HG03521 (cell line): ENCODE data around the gene CCDC158.
"Not testable (repeated sequence)": the region's sequence is repeated elsewhere in the genome, so short reads cannot be mapped to it uniquely, and the experiment has no call there.

Experiments used
- ATAC-seq: cut with Tn5 transposase; IDR thresholded peaks from one replicate; pipeline ENCODE4 v1.9.1; 2021; ENCODE audit warnings: mild to moderate bottlenecking, moderate library complexity; ENCODE audit not compliant: unreplicated experiment

CCDC158 gene

DNA sequence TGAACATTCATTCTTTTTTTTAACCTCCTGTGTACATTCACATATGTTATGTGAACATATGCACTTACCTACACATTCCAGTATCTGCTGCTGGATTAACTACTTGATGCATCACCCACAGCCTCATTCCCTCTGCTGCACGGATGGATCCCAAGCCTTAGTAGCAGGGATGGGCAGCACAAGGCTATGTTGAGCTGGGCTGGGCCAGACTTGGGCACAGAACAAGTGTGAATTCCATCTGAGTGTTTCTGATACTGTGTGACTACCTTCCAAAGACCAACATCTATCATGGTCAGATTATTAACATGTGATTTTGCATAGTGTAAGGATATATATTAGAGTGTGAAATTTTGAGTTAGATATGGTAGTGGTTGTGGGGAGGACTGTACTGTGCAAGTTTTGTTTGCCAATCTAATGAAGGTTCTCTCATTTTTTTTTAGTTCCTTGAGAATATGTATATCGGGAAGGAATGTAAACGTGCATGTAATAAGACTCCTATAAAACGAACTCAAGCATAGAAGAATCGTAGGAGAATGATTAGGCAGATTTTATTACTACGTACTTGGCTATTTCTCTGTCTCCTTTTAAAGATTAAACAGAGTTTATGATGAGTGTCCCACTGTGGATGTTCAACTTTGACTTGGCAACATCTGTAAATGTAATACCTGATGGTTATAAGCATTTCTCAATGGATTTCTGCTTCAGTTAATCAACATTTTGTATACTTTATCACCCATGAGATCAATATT is 137.8 kb downstream of the CCDC158 start:
- ATAC-seq = no peak

- not testable (repeated sequence) for ATAC-seq
These were observed 139.3 kb downstream of the CCDC158 start for GRCh38 chr4:76281594-76281993.

DNA sequence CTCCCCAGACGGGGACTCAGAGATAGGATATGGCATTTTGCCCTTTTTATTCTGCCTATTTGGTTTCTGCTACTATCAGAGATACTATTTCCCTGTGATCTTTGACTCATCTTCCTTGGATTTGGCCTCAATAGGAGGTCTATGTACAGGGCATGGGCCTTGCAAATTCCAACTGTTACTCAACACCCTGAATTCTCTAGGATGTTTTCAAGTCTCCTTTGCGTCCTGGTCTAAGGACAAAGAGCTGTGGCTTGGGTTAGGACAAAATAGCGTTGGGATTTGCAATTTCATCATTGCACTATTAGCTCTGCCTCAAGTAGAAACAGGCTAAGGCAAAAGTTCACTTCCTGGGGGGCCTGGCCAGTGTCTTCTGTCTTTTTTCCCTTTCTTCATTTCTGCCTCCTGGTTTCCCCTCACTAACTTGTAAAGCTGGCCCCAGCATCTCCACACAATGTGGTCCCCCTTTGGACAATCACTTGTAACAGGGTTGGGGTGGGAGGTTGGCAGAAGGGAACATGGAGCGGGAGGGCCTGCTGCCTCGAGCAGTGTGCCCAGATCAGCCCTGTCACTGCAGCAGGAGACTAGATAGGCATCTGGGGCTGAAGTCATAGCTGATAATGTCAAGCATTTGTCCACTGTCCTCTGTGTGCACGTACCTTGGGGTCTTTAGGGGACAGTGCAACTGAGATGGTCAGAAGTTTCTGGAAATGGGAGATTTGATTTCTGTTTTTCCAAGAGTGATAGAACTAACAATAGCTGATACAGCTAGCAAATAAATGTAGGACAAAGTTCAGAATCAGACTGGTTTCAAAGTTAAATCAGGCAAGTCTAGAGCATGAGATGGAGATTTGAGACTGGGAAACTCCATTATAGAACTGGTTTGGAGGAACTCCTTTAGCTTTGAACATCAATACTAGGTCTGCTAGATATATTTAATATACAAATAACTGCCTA is 140.2 kb downstream of the CCDC158 start:
- ATAC-seq = no peak

DNA sequence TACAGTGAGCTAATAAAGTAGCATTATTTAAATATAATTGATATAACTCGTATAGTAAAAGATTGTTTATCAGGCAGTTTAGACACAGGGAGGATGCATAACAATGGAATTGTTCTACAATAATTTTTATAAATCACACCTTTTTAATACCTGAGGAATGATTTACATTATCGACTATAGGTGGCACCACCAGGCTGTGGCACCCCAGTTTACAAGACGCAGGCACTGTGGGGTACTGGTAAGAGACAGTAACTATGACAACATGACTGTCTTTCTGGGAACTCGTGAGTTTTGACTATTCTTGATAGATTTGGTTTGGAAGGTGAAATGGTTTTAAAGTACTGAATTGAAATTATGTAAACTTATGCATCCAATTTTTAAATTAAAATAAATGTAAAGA is 141.5 kb downstream of the CCDC158 start:
- no peak for ATAC-seq

DNA sequence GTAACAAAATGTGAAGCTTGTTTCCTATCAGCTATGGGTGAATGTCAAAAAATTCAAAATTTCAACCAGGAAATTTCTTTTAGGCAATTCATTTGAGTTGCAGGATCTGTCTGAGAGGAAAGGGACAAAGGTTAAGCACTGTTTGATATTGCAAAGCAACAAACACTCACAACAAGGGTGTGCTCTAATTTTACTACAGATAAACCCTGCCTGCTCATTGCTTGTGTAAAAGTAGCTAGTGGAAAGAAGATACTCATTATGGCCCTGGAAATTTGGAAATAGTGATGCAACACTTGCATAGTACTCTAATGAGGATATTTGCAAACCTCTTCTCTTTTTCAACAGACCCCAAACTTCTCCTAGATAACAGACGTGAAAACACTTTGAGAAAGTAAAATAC is 142.4 kb downstream of the CCDC158 start:
- ATAC-seq = no peak

- no peak for ATAC-seq
These were observed 143.3 kb downstream of the CCDC158 start for GRCh38 chr4:76277667-76278066.

DNA sequence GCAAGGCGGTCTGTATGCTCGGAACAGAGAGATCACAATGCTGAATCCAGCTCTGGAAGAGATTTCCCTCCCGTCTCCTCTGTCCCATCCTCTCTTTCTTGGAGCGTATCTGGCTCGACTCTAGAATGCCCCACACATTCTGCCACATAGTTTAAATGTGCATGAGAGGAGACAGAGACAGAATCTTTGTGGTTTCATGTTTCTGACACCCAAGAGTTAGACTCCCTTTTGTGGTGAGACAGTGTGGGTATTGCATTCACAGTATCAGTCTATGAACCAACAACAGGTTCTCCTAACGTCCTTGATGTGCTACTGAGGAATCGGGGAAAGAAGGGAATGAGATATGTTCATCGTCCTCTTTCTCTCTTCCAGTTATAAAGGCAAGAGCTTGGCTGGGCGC is 144.1 kb downstream of the CCDC158 start:
- ATAC-seq = no peak

GRCh38 chr4:76275486-76276124 is 145.3 kb downstream of the CCDC158 start:
- ATAC-seq = no peak

GRCh38 chr4:76272999-76273398 is 147.9 kb downstream of the CCDC158 start:
- ATAC-seq = no peak

GRCh38 chr4:76272582-76272981 is 148.4 kb downstream of the CCDC158 start:
- no peak for ATAC-seq

DNA sequence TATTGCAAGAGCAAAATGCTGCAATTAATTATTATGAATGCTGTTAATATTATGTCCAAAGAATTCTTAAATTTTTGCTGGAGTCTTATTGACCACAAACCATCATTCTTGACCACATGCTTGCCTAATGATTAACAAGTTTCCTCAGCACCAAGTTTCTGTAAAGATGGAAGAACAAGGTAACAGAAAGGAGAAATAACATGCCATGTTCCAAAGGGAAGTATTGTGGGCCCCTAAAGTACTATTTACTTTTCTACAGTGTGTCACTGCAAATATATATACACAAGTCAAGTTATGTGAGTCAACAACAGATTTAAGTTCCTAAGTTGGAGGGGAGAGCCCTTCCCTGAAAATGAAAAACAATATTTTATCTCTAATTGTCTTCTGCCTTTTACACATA is 148.9 kb downstream of the CCDC158 start:
- ATAC-seq = no peak

DNA sequence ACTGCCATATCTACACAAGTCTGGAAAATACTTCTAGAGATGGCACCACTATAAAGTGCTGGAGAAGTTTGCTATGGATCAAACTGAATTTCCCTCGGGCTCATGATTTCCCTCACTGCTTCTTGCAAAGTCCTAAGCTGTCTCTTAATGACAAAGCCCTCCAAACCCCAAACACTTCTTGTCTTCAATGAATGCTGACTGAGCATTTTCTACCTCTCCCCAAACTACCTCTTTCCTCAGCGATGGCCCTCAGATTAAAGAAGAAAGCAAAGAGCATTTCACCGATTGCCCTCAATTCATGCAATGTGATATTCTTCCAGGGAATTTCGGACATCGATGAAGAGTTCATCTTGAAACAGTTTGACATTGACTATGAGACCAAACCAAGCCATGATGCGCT is 149.7 kb downstream of the CCDC158 start:
- no peak for ATAC-seq

GRCh38 chr4:76270244-76271175 is 150.4 kb downstream of the CCDC158 start:
- no peak for ATAC-seq

DNA sequence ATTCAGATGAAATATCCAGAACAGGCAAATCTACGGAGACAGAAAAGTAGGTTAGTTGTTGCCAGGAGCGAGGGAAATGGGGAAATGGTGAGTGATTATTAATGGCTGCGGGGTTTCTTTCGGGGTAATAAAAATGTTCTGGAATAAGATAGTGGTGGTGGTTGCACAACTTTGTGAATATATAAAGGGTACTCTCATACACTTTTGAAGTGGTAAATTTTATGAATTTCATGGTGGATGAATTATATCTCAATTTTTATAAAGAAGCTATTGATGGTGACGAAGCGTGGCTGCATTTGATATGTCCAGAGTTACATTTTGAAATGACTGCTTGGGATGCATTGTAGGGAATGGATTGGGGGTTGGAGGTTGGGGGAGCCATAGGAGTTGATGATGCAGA is 153.1 kb downstream of the CCDC158 start:
- no peak for ATAC-seq

DNA sequence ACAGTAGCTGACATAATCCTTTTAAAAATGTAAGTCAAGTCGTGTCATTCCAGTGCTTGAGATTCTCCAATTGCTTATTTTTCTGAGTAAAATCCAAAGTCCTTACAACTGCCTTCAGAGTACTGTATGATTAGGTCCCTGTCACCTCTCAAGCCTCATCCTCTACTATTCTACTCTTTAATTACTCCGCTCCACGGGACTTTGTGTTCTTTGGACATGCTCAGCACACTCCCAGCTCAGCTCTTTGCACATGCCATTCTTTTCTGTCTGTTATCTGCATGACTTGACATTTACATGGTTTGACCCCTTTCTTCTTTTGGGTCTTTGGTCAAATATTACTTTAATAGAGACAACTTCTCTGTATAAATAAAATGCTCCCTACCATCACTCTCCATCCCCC is 154.3 kb downstream of the CCDC158 start:
- no peak for ATAC-seq

GRCh38 chr4:76265631-76266218 is 155.2 kb downstream of the CCDC158 start:
- no peak for ATAC-seq
